MCF 10A (cell line): ENCODE measurements around the gene TPRN. TPM values are rescaled to one million over a fixed set of nuclear protein-coding genes. Genes with fewer than 3 reads are reported as not detected.
A peak's percentile ranks its signal among the peaks of the same experiment; 100 is the strongest.

Experiments used
- BruUV-seq: library from RNA; stranded (reverse); fragments of 400-500 nt; replicated peaks from 2 replicates; lab custom pipeline; 2021; lab: Mats Ljungman, UMichigan
- CTCF ChIA-PET: fragments of 300-600 bp; sonication (Branson Sonifier 250); formaldehyde crosslinking; extraction: SDS; loops from one replicate; lab custom pipeline; 2021; ENCODE audit warnings: antibody characterized with exemption, inconsistent platforms; lab: Yijun Ruan, JAX
- POLR2A ChIA-PET: fragments of 300-600, 350-650 bp; sonication (Branson Sonifier 250); formaldehyde crosslinking; extraction: SDS; loops from one replicate; lab custom pipeline; 2020; ENCODE audit warnings: antibody characterized with exemption, inconsistent platforms; lab: Yijun Ruan, JAX
- DNase-seq: peaks from one replicate; pipeline ENCODE4 v3.0.0-alpha.2; 2018; ENCODE audit not compliant: unreplicated experiment
- H3K27ac Mint-ChIP-seq: one replicate; pipeline ENCODE4 v1.8.0; 2022; ENCODE audit warnings: mild to moderate bottlenecking, low read depth, mixed read lengths; ENCODE audit not compliant: unreplicated experiment
- H3K27me3 Mint-ChIP-seq: one replicate; pipeline ENCODE4 v1.8.0; 2022; ENCODE audit warnings: mixed read lengths; ENCODE audit not compliant: insufficient read depth, unreplicated experiment
- H3K36me3 Mint-ChIP-seq: one replicate; pipeline ENCODE4 v1.8.0; 2022; ENCODE audit warnings: mild to moderate bottlenecking, moderate library complexity, mixed read lengths; ENCODE audit not compliant: insufficient read depth, unreplicated experiment
- H3K4me1 Mint-ChIP-seq: one replicate; pipeline ENCODE4 v1.8.0; 2022; ENCODE audit warnings: mixed read lengths; ENCODE audit not compliant: insufficient read depth, unreplicated experiment
- H3K4me3 Mint-ChIP-seq: one replicate; pipeline ENCODE4 v1.8.0; 2022; ENCODE audit warnings: mild to moderate bottlenecking, moderate library complexity, mixed read lengths; ENCODE audit not compliant: unreplicated experiment
- H3K9me3 Mint-ChIP-seq: one replicate; pipeline ENCODE4 v1.8.0; 2022; ENCODE audit warnings: mixed read lengths; ENCODE audit not compliant: unreplicated experiment
- CTCF ChIP-seq: fragments of 200-600 bp; IDR thresholded peaks from one replicate; pipeline ENCODE4 v1.8.0; 2022; ENCODE audit warnings: antibody characterized with exemption, mild to moderate bottlenecking; ENCODE audit not compliant: unreplicated experiment
- intact Hi-C: fragments of 100-400 bp; cut with micrococcal nuclease; formaldehyde crosslinking; loops from 2 replicates; pipeline ENCODE4 v1.14.1; 2022
- total RNA-seq: library from RNA; stranded (reverse); gene quantifications from 2 replicates; pipeline ENCODE4 v1.2.3, GENCODE V29; 2022

Gene TPRN
- total RNA-seq, 1 experiment from 2014 or later, result 13.4 TPM

GRCh38 chr9:137189297-137190295, 10.9 kb downstream of the TPRN start:
- POLR2A ChIA-PET, result interaction anchor here (0.6 to 3.7 kb wide), 28 partner anchors 8 to 599 kb away, joined by 3 to 57 read pairs (median 4); partner anchors contain the start of genes CYSRT1, LRRC26, MAN1B1 and NDOR1
- CTCF ChIA-PET, result interaction anchor here (0.6 to 2.4 kb wide), 15 partner anchors 11 to 160 kb away, joined by 3 to 11 read pairs (median 3); partner anchors contain the start of genes CYSRT1, RNF224 and TPRN
- intact Hi-C loops, result loop anchor here (1.0 to 2.0 kb wide), 2 partner anchors 38 to 51 kb away; partner anchors contain the start of genes RNF224 and TUBB4B
- TF ChIP-seq CTCF, result no peak
- no peak for DNase-seq
- peak overlapping the region; percentile 95 for H3K27ac Mint-ChIP-seq
- H3K4me1 Mint-ChIP-seq, result peaks cover 10% of the 10 kb centered on the region
- H3K4me3 Mint-ChIP-seq, result peak overlapping the region; percentile 94
- H3K9me3 Mint-ChIP-seq, result no peaks in the 10 kb centered on the region
- no peaks in the 10 kb centered on the region for H3K27me3 Mint-ChIP-seq
- BruUV-seq, result TSS peak; percentile 87
- H3K36me3 Mint-ChIP-seq, result peaks cover 20% of the 10 kb centered on the region

GRCh38 chr9:137188490-137189296, 11.8 kb downstream of the TPRN start, which contains the start of the genes ANAPC2 and SSNA1:
Gene ANAPC2, minus strand, starts transcription at chr9:137188560. Its CDS starts 28 bp downstream, at chr9:137188532.
Gene SSNA1, plus strand, starts transcription at chr9:137188676. Its CDS starts 51 bp downstream, at chr9:137188727.
- H3K27ac Mint-ChIP-seq, result peak within 1 kb of the TSS; percentile 95
- peak; percentile 25 for TF ChIP-seq CTCF
- BruUV-seq, result no TSS peak
- H3K4me1 Mint-ChIP-seq, result peaks cover 10% of the 10 kb centered on the region
- H3K36me3 Mint-ChIP-seq, result peaks cover 20% of the 10 kb centered on the region
- ChIA-PET POLR2A (interaction anchor here (0.6 to 3.7 kb wide), 30 partner anchors 7 to 1069 kb away, joined by 3 to 57 read pairs (median 4); partner anchors contain the start of genes CYSRT1, LRRC26, MAN1B1 and NDOR1), CTCF (interaction anchor here (0.6 to 2.4 kb wide), 15 partner anchors 12 to 159 kb away, joined by 3 to 11 read pairs (median 3); partner anchors contain the start of genes CYSRT1, NDOR1, RNF224 and TMEM203)
- DNase-seq, result peak; percentile 91
- H3K9me3 Mint-ChIP-seq, result no peaks in the 10 kb centered on the region
- H3K4me3 Mint-ChIP-seq, result peak within 1 kb of the TSS; percentile 94
- no peaks in the 10 kb centered on the region for H3K27me3 Mint-ChIP-seq
- intact Hi-C loops, result loop anchor here (1.0 to 2.0 kb wide), 2 partner anchors 39 to 52 kb away; partner anchors contain the start of genes RNF224 and TUBB4B

GRCh38 chr9:137188086-137188489, 12.5 kb downstream of the TPRN start:
- Mint-ChIP-seq H3K9me3 (no peaks in the 10 kb centered on the region), H3K27ac (peak overlapping the region; percentile 95), H3K27me3 (no peaks in the 10 kb centered on the region), H3K36me3 (peaks cover 26% of the 10 kb centered on the region), H3K4me1 (peaks cover 10% of the 10 kb centered on the region), H3K4me3 (peak overlapping the region; percentile 94)
- intact Hi-C loops, result loop anchor here (2.0 kb wide), 1 partner anchor 53 kb away; the partner anchor contains the start of gene TUBB4B
- CTCF ChIA-PET, result interaction anchor here (0.6 to 2.4 kb wide), 6 partner anchors 17 to 96 kb away, joined by 3 to 11 read pairs (median 4); partner anchors contain the start of genes NDOR1, RNF224 and TMEM203
- POLR2A ChIA-PET, result interaction anchor here (0.6 to 3.7 kb wide), 20 partner anchors 10 to 1069 kb away, joined by 3 to 57 read pairs (median 6); partner anchors contain the start of genes CYSRT1, GRIN1, MAN1B1 and NDOR1
- no peak for DNase-seq
- no peak for TF ChIP-seq CTCF
- BruUV-seq, result no TSS peak
